ENCODE data around the gene KCNAB2.
"Not testable (repeated sequence)": the region's sequence is repeated elsewhere in the genome, so short reads cannot be mapped to it uniquely, and the experiment has no call there.

The KCNAB2 gene

GRCh38 chr1:6062670-6063069 lies 17.0 kb downstream of the KCNAB2 start:
- DNase-seq: no peak

GRCh38 chr1:6063532-6064053 lies 17.9 kb downstream of the KCNAB2 start:
- DNase-seq: not testable (repeated sequence)

- no peak for DNase-seq
These were observed 19.6 kb downstream of the KCNAB2 start for GRCh38 chr1:6065093-6065858.

DNA sequence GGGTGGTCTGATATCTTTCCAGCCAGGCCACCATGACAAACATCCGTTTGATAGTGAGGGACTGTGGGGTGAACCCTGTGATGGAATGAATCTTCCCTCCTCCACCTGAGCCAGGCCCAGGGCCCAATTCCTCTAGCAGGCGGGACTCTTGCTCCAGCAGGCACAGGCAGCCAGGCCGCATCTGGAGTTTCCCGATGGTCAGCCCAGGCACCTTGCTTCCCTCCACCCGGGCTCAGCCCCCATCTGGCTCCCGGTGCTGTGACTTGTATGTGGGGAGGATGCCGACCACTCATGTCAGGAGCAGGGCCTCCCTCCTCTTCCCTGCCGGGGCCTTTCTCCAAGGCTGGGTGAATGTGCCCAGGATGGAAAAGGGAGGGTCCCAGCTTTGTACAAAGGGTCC lies 21.0 kb downstream of the KCNAB2 start:
- no peak for DNase-seq

DNA sequence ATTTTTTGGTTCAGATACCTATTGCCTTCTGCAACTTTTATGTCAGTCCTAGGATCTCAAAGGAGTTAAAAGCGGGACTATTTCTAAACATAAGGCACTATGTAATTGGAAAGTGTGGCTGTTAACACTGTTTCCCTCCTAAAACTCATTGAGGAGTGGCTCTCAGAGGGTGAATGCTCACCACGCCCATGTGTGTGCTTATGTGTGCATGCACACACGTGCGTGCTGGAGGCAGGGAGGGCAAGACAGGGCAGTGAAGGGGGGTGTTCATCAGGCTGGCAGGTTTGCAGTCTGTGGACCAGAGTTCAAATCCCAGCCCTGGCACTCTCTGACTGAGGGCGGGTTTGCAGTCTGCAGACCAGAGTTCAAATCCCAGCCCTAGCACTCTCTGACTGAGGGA lies 22.4 kb downstream of the KCNAB2 start:
- DNase-seq: no peak

GRCh38 chr1:6068932-6069331 lies 23.2 kb downstream of the KCNAB2 start:
- no peak for DNase-seq

DNA sequence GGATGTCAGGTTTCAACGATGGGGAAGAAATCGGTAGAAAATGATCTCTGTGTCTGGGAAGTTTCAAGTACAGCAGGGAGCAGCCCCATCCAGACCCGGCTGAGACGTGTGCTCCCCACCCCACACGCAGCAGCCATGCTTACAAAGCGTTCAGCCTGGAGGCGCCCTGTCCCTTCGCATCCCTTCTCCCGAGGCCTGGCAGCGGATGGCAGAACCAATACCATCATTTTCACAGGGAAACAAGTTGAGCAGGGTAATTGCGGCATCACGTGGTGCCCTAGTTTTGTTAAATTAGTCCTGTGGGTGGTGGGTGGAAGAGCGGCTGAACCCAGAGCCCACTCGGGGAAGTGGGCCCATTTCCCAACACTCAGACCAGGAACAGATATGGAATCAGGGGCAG lies 23.9 kb downstream of the KCNAB2 start:
- DNase-seq: no peak

DNA sequence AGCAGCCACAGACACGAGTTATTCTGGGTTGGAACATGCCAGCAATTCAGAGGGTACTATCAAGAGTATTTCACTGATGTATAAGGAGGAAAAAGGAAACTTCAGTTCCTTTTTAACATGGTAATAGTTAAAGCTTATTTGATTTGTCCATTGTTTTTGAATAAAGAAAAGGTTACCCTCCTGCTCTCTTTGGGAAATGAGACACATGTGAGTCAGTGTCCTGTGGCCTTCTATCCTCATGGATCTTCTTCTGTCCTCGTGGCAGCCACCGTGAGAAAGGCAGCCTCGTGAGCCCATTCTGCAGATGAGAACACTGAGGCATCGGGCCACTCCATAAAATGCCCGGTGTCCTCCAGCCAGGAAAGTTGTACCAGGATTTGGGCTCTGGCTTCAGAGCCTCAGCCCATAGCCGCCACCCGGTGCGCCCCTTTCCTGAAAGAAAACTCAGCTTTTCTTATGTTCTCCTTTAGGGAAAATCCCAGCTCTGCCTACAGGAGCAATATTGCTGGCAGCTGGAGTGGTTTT lies 24.8 kb downstream of the KCNAB2 start:
- no peak for DNase-seq

GRCh38 chr1:6071219-6071618 lies 25.5 kb downstream of the KCNAB2 start:
- DNase-seq: no peak

- DNase-seq: no peak
These were observed 27.2 kb downstream of the KCNAB2 start for GRCh38 chr1:6072774-6073479.

GRCh38 chr1:6073480-6074053 lies 27.9 kb downstream of the KCNAB2 start:
- DNase-seq: no peak

DNA sequence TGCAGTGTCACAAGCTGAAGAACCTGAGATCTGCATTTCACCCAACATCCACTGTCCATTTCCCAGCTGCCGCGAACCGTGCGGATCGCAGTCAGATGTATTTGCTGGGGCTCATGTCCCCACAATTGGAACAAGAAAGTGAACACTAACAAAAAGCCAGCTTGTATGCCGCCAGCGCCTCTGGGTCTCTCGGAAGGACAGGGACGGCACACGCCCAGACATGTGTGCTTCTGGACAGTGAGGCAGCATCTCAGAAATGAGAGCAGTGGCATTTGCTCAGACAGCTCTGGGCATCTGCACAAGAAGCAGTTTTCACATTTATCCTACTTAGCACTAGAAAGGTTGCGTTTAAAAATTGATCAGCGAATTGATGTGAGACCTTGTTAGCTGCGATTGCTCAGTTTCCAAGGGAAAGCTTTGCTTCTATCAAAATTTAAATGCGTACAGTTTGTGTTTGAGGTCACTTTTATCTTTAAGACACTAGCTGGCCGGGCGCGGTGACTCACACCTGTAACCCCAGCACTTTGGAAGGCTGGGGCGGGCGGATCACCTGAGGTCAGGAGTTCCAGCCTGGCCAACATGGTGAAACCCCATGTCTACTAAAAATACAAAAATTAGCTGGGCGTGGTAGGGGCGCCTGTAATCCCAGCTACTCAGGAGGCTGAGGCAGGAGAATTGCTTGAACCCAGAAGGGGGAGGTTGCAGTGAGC lies 28.7 kb downstream of the KCNAB2 start:
- no peak for DNase-seq

- DNase-seq: no peak
These were observed 30.1 kb downstream of the KCNAB2 start for GRCh38 chr1:6075748-6076147.

DNA sequence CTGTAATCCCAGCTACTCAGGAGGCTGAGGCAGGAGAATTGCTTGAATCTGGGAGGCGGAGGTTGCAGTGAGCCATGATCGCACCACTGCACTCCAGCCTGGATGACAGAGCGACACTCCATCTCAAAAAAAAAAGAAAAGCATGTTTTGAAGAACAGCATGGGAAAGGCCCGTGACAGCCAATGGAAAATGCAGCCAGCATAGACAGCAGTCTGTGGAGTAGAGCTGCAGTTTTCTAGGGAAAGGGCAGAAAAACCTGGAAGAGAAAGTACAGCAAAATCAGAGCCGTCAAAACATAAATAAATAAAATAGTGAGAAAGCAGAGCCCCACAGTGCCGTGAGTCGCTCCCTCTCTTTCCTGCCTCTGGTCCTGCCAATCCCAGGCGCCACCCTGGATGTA lies 31.4 kb downstream of the KCNAB2 start:
- DNase-seq: not testable (repeated sequence)

- no peak for DNase-seq
These were observed 31.8 kb downstream of the KCNAB2 start for GRCh38 chr1:6077506-6077905.

- DNase-seq: no peak
These were observed 32.2 kb downstream of the KCNAB2 start for GRCh38 chr1:6077919-6078318.

DNA sequence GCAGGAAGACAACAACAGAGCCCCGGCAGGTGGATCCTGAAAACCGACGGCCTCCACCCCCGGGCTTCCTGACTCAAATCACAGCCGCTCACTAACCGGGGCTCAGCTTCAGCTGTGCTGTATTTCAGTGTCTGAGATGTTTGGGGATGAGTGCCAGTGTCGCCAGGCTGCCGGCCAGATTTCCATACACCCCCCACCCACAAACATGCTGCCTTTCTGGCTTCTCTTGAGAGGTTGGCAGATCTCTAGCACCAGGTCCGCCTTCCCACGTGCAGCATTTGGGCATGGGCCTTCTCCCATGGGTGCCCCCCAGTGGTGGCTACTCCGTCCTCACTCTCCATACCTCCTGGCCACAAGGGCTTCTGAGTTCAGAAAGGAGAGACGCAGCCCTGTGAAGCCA lies 34.8 kb downstream of the KCNAB2 start:
- DNase-seq: peak; percentile 61

DNA sequence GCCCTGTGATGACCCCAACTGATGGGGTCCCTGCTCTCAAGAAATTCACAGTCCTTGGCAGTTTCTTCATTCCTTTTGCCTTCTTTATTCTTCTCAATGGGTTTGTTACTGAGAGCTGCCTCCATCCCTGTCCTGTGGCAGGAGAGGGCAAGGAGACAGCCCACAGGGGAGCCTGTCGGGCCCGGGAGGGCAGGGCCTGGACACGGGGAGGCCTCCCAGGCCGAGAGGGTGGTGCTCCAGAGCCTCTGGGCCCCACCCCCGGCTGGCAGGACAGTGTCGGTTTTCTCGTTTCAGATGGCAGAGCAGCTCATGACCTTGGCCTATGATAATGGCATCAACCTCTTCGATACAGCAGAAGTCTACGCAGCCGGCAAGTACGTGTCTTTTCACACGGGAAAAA lies 36.2 kb downstream of the KCNAB2 start:
- no peak for DNase-seq

GRCh38 chr1:6082430-6082971 lies 36.8 kb downstream of the KCNAB2 start:
- peak; percentile 67 for DNase-seq

DNA sequence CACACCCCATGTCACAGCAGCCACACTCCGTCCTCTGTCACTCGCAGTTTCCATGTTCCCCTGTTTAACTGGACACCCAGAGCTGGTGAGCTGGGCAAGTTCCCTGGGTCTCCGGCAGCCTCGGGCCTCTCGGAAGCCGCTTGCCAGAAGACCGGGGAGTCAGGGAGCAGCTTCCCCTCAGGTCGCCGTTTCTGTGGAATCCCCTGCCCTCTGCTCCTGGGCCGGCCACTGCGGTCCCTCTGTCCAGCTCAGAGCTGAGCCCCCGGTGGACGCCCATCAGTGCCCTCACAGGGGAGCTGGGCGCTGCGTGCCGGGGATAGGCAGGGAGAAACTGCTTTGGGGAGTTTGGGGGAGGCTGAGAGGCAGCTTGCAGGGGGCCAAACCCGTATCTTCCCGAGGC lies 37.7 kb downstream of the KCNAB2 start:
- DNase-seq: no peak

- DNase-seq: no peak
These were observed 38.2 kb downstream of the KCNAB2 start for GRCh38 chr1:6083801-6084446.
